ENCODE data around the gene SETDB2. TPM values are rescaled to one million over a fixed set of nuclear protein-coding genes. Genes with fewer than 3 reads are reported as not detected.

Gene SETDB2
- total RNA-seq, 1 donor: 20.6 TPM

Other genes with a start within 250 kb of the SETDB2 start
- not detected for gene MLNR, start 223.9 kb upstream of the SETDB2 start, total RNA-seq
- 4.6 TPM for gene CDADC1, start 196.3 kb upstream of the SETDB2 start, total RNA-seq
- gene CAB39L, start 210 bp upstream of the SETDB2 start, total RNA-seq: 3.4 TPM
- 56.9 TPM for gene PHF11, start 51.7 kb downstream of the SETDB2 start, total RNA-seq
- gene RCBTB1, start 141.3 kb downstream of the SETDB2 start, total RNA-seq: 19.0 TPM
- gene ARL11, start 184.2 kb downstream of the SETDB2 start, total RNA-seq: 1.3 TPM
- gene EBPL, start 247.2 kb downstream of the SETDB2 start, total RNA-seq: 20.1 TPM

Measured in mononuclear cell (primary cell).